Small intestine (tissue), 7 donors: ENCODE measurements around the gene RAB7A. TPM values are rescaled to one million over a fixed set of nuclear protein-coding genes. Genes with fewer than 3 reads are reported as not detected.

Source experiments
- DNase-seq, 2 donors: peaks; one replicate each; pipeline versions ENCODE4 v3.0.0 to v3.0.0-alpha.2; 2013
- FAIRE-seq: peaks from 2 replicates; lab custom pipeline; 2012; peaks lifted over from hg19 to GRCh38; lab: Jason Lieb, UNC
- H3K27ac ChIP-seq, 3 donors: one replicate each; pipeline ENCODE4 v1.5.1; 2013; ENCODE audit warnings: low read length in 2 of 3, mild to moderate bottlenecking in 2 of 3, control low read depth in 1 of 3, inconsistent platforms in 1 of 3, low read depth in 1 of 3, moderate library complexity in 1 of 3
- H3K27me3 ChIP-seq, 3 donors: one replicate each; pipeline ENCODE4 v1.6.1; 2013; ENCODE audit warnings: low read length in 3 of 3, inconsistent platforms in 1 of 3; ENCODE audit not compliant: control insufficient read depth in 3 of 3, insufficient read depth in 3 of 3
- H3K36me3 ChIP-seq, 3 donors: one replicate each; pipeline ENCODE4 v1.6.1; 2013; ENCODE audit warnings: low read length in 3 of 3, inconsistent platforms in 1 of 3, low read depth in 1 of 3, mild to moderate bottlenecking in 1 of 3, moderate library complexity in 1 of 3; ENCODE audit not compliant: control insufficient read depth in 3 of 3, insufficient read depth in 2 of 3
- H3K4me1 ChIP-seq, 3 donors: one replicate each; pipeline ENCODE4 v1.6.1; 2013; ENCODE audit warnings: low read length in 2 of 3, inconsistent platforms in 1 of 3, low read depth in 1 of 3, mild to moderate bottlenecking in 1 of 3, moderate library complexity in 1 of 3; ENCODE audit not compliant: control insufficient read depth in 3 of 3, insufficient read depth in 2 of 3
- H3K4me3 ChIP-seq, 3 donors: one replicate each; pipeline ENCODE4 v1.5.1; 2013; ENCODE audit warnings: low read length in 3 of 3, control low read depth in 1 of 3, inconsistent platforms in 1 of 3, low read depth in 1 of 3, mild to moderate bottlenecking in 1 of 3, moderate library complexity in 1 of 3
- H3K9me3 ChIP-seq, 2 donors: one replicate each; pipeline ENCODE4 v1.6.1; 2013; ENCODE audit warnings: low read depth in 1 of 2, low read length in 1 of 2; ENCODE audit not compliant: control insufficient read depth in 2 of 2, insufficient read depth in 1 of 2
- WGBS, 3 donors: extraction: QIAGEN DNeasy Blood & Tissue Kit; methylation state at CpG; one replicate each; pipeline ENCODE4 v1.1.7; 2013; 5-methylcytosine and 5-hydroxymethylcytosine counted together
- polyA plus RNA-seq, 4 donors: library from polyadenylated mRNA; stranded (reverse) in 3 of 4; unstranded in 1 of 4; fragments of 200-250 nt in 3 of 4; fragments of 120-200 nt in 1 of 4; gene quantifications; one replicate each; pipeline versions ENCODE4 v1.2.1 to v1.2.3, GENCODE V29; 2013
- donor health status: healthy with polysubstance abuse.
- donor health status: control.
- donor health status: control.
- donor health status: Bipolar disorder and iron deficiency.
- donor health status: healthy.

RAB7A gene
- polyA plus RNA-seq, 4 donors, result 141 to 212 (median 165) TPM

DNA sequence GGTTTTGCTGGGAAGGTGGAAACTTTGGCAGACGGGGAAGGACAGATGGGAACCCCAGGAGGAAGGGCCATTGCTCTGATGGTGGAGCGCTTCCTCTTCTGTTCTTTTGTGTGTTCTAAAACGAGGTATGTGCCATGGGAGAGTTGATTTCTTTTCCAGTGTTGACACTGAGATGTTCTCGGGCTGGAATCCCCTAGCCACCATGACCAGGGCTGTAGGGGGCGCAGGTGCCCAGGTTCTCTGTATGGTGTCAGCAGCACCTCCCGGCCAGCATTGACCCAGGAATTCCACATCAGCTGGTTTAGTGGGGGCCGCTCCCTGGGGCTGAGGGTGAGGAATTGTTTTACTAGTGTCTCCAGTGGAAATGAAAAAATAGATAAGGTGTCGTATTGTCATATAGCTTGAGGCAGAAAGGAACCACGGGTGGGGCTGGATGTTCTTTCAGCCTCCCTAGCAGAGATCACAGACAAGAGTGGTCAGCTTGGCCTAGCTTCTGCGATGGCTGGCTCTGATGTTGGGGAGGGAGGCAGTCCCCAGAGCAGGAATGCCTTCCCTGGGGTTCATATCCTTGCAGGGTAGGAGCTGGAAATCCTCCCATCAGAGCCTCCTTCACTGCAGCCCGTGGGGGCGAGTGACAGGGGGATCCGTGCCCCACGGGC, 119.3 kb downstream of the RAB7A start:
- peak in 1 of 2 donors; percentile 19 for DNase-seq
- 27 to 37% (median 34%) methylated on average over 14 of the region's 14 CpGs for WGBS, 3 donors
- FAIRE-seq, result no peak
- Histone ChIP-seq H3K4me3 (peak overlapping the region in 2 of 3 donors; percentile 31 to 40), H3K4me1 (peaks cover 0 to 8% (median 2%) of the 10 kb centered on the region in 3 donors), H3K9me3 (no peaks in the 10 kb centered on the region), H3K27me3 (no peaks in the 10 kb centered on the region), H3K36me3 (no peaks in the 10 kb centered on the region), H3K27ac (no peak overlapping the region)

- no peaks in the 10 kb centered on the region for H3K36me3 ChIP-seq
- peaks cover 0 to 8% (median 2%) of the 10 kb centered on the region in 3 donors for H3K4me1 ChIP-seq
- DNase-seq, result peak; percentile 60 to 70
- no peak overlapping the region for H3K27ac ChIP-seq
- whole genome bisulfite sequencing, 3 donors, result 1 to 4% (median 3%) methylated on average over 27 to 32 of the region's 32 CpGs
- no peak for FAIRE-seq
- peak overlapping the region in 2 of 3 donors; percentile 31 to 40 for H3K4me3 ChIP-seq
- no peaks in the 10 kb centered on the region for H3K9me3 ChIP-seq
- no peaks in the 10 kb centered on the region for H3K27me3 ChIP-seq
Measured at GRCh38 chr3:128845778-128846485, 119.9 kb downstream of the RAB7A start.

DNA sequence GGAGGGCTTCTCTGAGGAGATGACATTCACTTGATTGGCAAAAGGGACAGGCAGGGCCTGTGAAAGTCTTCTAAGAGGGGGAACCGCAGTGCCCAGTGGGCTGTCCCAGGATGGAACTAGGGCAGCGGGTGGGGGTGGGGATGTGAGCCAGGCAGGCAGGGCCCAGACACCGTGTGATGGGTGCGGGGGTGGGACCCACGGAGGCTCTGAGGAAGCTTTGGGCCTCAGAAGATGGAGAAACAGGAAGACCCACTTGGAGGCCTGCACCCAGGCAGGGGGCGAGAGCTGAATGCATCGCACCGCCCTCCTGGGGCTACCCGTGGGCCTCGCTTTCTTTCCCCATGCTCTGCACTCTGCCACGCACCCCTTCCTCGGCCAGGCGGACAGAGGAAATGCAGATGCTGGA, 120.5 kb downstream of the RAB7A start:
- Histone ChIP-seq H3K9me3 (no peaks in the 10 kb centered on the region), H3K27ac (no peak overlapping the region)
- FAIRE-seq, result no peak

GRCh38 chr3:128847666-128848370, 121.8 kb downstream of the RAB7A start:
- DNase-seq (no peak), FAIRE-seq (no peak)
- Histone ChIP-seq H3K36me3 (no peaks in the 10 kb centered on the region), H3K9me3 (peaks cover 0 to 3% of the 10 kb centered on the region in 2 donors), H3K27me3 (no peaks in the 10 kb centered on the region), H3K27ac (no peak overlapping the region), H3K4me3 (no peak overlapping the region), H3K4me1 (peaks cover 0 to 8% (median 2%) of the 10 kb centered on the region in 3 donors)
- WGBS, 3 donors, result 90 to 95% (median 91%) methylated on average over 15 of the region's 15 CpGs

More for the DNA sequence above, 120.5 kb downstream of the RAB7A start:
- H3K4me1 ChIP-seq, result peaks cover 0 to 8% (median 2%) of the 10 kb centered on the region in 3 donors
- DNase-seq, result no peak
- H3K27me3 ChIP-seq, result no peaks in the 10 kb centered on the region
- H3K36me3 ChIP-seq, result no peaks in the 10 kb centered on the region
- WGBS, 3 donors, result 72 to 84% (median 81%) methylated on average over 10 to 13 of the region's 13 CpGs
- no peak overlapping the region for H3K4me3 ChIP-seq

- Histone ChIP-seq H3K9me3 (peaks cover 0 to 11% of the 10 kb centered on the region in 2 donors), H3K27ac (no peak overlapping the region), H3K4me1 (peaks cover 0 to 8% (median 2%) of the 10 kb centered on the region in 3 donors), H3K36me3 (no peaks in the 10 kb centered on the region), H3K4me3 (no peak overlapping the region), H3K27me3 (no peaks in the 10 kb centered on the region)
- DNase-seq (no peak), FAIRE-seq (no peak)
- WGBS, 3 donors, result 93 to 94% (median 94%) methylated on average over 13 of the region's 13 CpGs
Measured at GRCh38 chr3:128848936-128849335, 123.0 kb downstream of the RAB7A start.

GRCh38 chr3:128849911-128850455, 124.0 kb downstream of the RAB7A start:
- Histone ChIP-seq H3K27me3 (no peaks in the 10 kb centered on the region), H3K4me1 (peaks cover 0 to 8% (median 2%) of the 10 kb centered on the region in 3 donors), H3K36me3 (no peaks in the 10 kb centered on the region), H3K4me3 (no peak overlapping the region), H3K27ac (no peak overlapping the region), H3K9me3 (peaks cover 0 to 21% of the 10 kb centered on the region in 2 donors)
- DNase-seq, result no peak
- no peak for FAIRE-seq
- 39 to 54% (median 48%) methylated on average over 11 of the region's 11 CpGs for WGBS, 3 donors

- WGBS, 3 donors, result 91 to 92% (median 92%) methylated on average over 9 of the region's 9 CpGs
- Histone ChIP-seq H3K27me3 (no peaks in the 10 kb centered on the region), H3K27ac (no peak overlapping the region), H3K4me3 (no peak overlapping the region), H3K36me3 (no peaks in the 10 kb centered on the region), H3K9me3 (peaks cover 0 to 27% of the 10 kb centered on the region in 2 donors), H3K4me1 (peaks cover 0 to 3% (median under 1%) of the 10 kb centered on the region in 3 donors)
- no peak for FAIRE-seq
- no peak for DNase-seq
Measured at GRCh38 chr3:128850544-128850943, 124.6 kb downstream of the RAB7A start.

- FAIRE-seq, result no peak
- no peak for DNase-seq
- Histone ChIP-seq H3K9me3 (peaks cover 0 to 38% of the 10 kb centered on the region in 2 donors), H3K36me3 (no peaks in the 10 kb centered on the region), H3K27ac (no peak overlapping the region), H3K27me3 (no peaks in the 10 kb centered on the region), H3K4me3 (no peak overlapping the region), H3K4me1 (no peaks in the 10 kb centered on the region)
- WGBS, 3 donors, result 62 to 71% (median 64%) methylated on average over 4 of the region's 4 CpGs
Measured at GRCh38 chr3:128851601-128852000, 125.6 kb downstream of the RAB7A start.
